Sigmoid colon (tissue), 4 donors: ENCODE results near the gene SLC22A31.

ENCODE experiments used
- CTCF ChIP-seq, 4 experiments: fragments of 450-650 bp in 3 of 4; fragments of 200-600 bp in 1 of 4; IDR thresholded peaks; one replicate each; pipeline ENCODE4 v1.5.1; 2016 to 2019; ENCODE audit warnings: antibody characterized with exemption in 4 of 4, mild to moderate bottlenecking in 3 of 4, moderate library complexity in 2 of 4
- EP300 ChIP-seq, 4 donors: sonication (generic); formaldehyde crosslinking; IDR thresholded peaks; one replicate each; pipeline ENCODE4 v1.6.1; 2017; ENCODE audit warnings: antibody characterized with exemption in 4 of 4
- POLR2AphosphoS5 ChIP-seq, 4 donors: sonication (generic); formaldehyde crosslinking; IDR thresholded peaks; one replicate each; pipeline ENCODE4 v1.6.1; 2017; ENCODE audit warnings: antibody characterized with exemption in 4 of 4

GRCh38 chr16:89202422-89203215, 2.3 kb upstream of the SLC22A31 start:
- no peak for TF ChIP-seq CTCF (IDR thresholded peaks at IDR 0.05)
- no peak for TF ChIP-seq POLR2AphosphoS5 (IDR thresholded peaks at IDR 0.05)
- TF ChIP-seq EP300 (IDR thresholded peaks at IDR 0.05): no peak
